Sigmoid colon (tissue), 7 donors: ENCODE results near the gene TBXA2R. TPM values are rescaled to one million over a fixed set of nuclear protein-coding genes. Genes with fewer than 3 reads are reported as not detected.

ENCODE experiments used
- DNase-seq: peaks from one replicate; pipeline ENCODE4 v3.0.0-alpha.2; 2019
- H3K27ac ChIP-seq, 4 donors: fragments of 200-600 bp; sonication (generic); one replicate each; pipeline ENCODE4 v1.5.1; 2016 to 2019; ENCODE audit warnings: mild to moderate bottlenecking in 1 of 4
- H3K27me3 ChIP-seq, 3 donors: fragments of 200-600 bp; sonication (generic); one replicate each; pipeline ENCODE4 v1.5.1; 2019; ENCODE audit warnings: mild to moderate bottlenecking in 1 of 3
- H3K36me3 ChIP-seq, 4 donors: fragments of 200-600 bp; sonication (generic); one replicate each; pipeline ENCODE4 v1.5.1; 2016 to 2019
- H3K4me1 ChIP-seq, 4 donors: fragments of 200-600 bp; sonication (generic); one replicate each; pipeline ENCODE4 v1.5.1; 2017 to 2019
- H3K4me3 ChIP-seq, 4 donors: fragments of 200-600 bp; sonication (generic); one replicate each; pipeline ENCODE4 v1.5.1; 2017 to 2019; ENCODE audit warnings: mild to moderate bottlenecking in 2 of 4, moderate library complexity in 1 of 4
- H3K9me3 ChIP-seq, 4 donors: fragments of 200-600 bp in 3 of 4; sonication (generic) in 3 of 4; one replicate each; pipeline versions ENCODE4 v1.5.1 to v1.6.1; 2013 to 2019
- EP300 ChIP-seq, 4 donors: sonication (generic); formaldehyde crosslinking; IDR thresholded peaks; one replicate each; pipeline ENCODE4 v1.6.1; 2017; ENCODE audit warnings: antibody characterized with exemption in 4 of 4
- POLR2A ChIP-seq, 2 donors: fragments of 450-650 bp; IDR thresholded peaks; one replicate each; pipeline ENCODE4 v1.6.1; 2016; ENCODE audit warnings: antibody characterized with exemption in 2 of 2, mild to moderate bottlenecking in 2 of 2, moderate library complexity in 2 of 2
- POLR2AphosphoS5 ChIP-seq, 4 donors: sonication (generic); formaldehyde crosslinking; IDR thresholded peaks; one replicate each; pipeline ENCODE4 v1.6.1; 2017; ENCODE audit warnings: antibody characterized with exemption in 4 of 4
- WGBS, 2 donors: extraction: QIAGEN DNeasy Blood & Tissue Kit; methylation state at CpG; one replicate each; pipeline ENCODE4 v1.1.7; 2013; 5-methylcytosine and 5-hydroxymethylcytosine counted together
- intact Hi-C: fragments of 100-400 bp; cut with DNase I; formaldehyde crosslinking; loops from one replicate; pipeline ENCODE4 v1.15.1; 2023
- polyA plus RNA-seq, 3 donors: library from polyadenylated mRNA; stranded (reverse); fragments of 200-250 nt; gene quantifications; one replicate each; pipeline ENCODE4 v1.2.3, GENCODE V29; 2013
- total RNA-seq, 4 donors: library from RNA; depleted of rRNA; stranded (reverse); fragments of >200 nt; gene quantifications; one replicate each; pipeline ENCODE4 v1.1.0, GENCODE V29; 2016
- TF ChIP-seq, protein P1 (sequence below), 4 experiments: fragments of 450-650 bp in 3 of 4; fragments of 200-600 bp in 1 of 4; IDR thresholded peaks; one replicate each; pipeline ENCODE4 v1.5.1; 2016 to 2019; ENCODE audit warnings: antibody characterized with exemption in 4 of 4, mild to moderate bottlenecking in 3 of 4, moderate library complexity in 2 of 4
- donor health status: healthy with polysubstance abuse.
- donor health status: Bipolar disorder and iron deficiency.
- donor health status: healthy.

TBXA2R gene
- total and polyA plus RNA-seq, 7 donors = 0.36 to 3.6 (median 0.76) TPM; not detected in 1

DNA sequence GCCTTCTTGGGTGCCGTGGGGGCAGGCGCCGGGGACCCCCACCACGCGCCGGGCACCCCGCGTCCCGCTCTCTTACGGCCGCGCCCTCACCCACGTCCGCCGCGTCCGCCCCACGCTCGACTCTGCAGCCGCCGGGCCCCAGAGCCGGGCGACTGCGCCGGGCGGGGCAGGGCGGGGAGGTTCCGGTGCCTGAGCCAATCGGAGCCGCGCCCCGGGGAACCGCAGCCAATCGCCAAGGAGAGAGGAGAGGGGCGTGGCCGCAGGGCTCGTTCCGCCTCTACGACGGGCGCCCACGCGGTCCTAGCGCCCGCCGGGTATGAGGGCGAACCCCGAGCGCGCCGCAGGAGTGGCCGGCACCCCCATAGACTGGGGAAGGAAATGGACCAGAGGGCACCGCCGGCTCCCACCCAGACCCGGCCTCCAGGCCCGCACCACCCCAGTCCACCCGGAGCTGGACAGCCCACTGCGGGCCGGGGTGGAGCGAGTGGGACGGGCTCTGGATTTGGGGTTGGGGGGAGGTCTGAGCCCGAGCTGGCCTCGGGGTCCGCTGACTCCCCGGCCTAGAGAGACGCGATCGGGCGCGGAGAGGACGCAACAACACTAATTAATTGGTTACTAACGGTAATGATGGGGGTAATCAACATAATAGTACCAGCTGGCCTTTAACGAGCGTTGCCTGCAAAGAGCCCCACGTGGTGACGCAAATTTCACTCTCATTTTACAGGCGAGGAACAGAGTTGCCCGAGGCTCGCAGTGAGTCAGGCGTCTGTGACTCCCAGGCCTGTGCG, 49.0 kb downstream of the TBXA2R start, which contains the start of gene MFSD12:
MFSD12 (minus strand) TSS at position 126 of the 788 bp plus-strand sequence. CDS start 183 bp downstream, outside the sequence.
- Histone ChIP-seq H3K4me1 (peaks cover 0 to 33% (median 27%) of the 10 kb centered on the region in 4 donors), H3K27me3 (no peaks in the 10 kb centered on the region), H3K4me3 (peak within 1 kb of the TSS; percentile 66 to 99 (median 93)), H3K27ac (peak within 1 kb of the TSS; percentile 83 to 91 (median 87)), H3K36me3 (no peaks in the 10 kb centered on the region), H3K9me3 (no peaks in the 10 kb centered on the region)
- 1% methylated on average over 81 of the region's 81 CpGs for WGBS, 2 donors
- peak; percentile 97 for DNase-seq
- TF ChIP-seq POLR2AphosphoS5 (IDR thresholded peaks at IDR 0.05) (peak; percentile 38 to 81 (median 74)), EP300 (IDR thresholded peaks at IDR 0.05) (peak in 1 of 4 donors; percentile 37), POLR2A (IDR thresholded peaks at IDR 0.05) (no peak)
- TF ChIP-seq, protein P1, sequence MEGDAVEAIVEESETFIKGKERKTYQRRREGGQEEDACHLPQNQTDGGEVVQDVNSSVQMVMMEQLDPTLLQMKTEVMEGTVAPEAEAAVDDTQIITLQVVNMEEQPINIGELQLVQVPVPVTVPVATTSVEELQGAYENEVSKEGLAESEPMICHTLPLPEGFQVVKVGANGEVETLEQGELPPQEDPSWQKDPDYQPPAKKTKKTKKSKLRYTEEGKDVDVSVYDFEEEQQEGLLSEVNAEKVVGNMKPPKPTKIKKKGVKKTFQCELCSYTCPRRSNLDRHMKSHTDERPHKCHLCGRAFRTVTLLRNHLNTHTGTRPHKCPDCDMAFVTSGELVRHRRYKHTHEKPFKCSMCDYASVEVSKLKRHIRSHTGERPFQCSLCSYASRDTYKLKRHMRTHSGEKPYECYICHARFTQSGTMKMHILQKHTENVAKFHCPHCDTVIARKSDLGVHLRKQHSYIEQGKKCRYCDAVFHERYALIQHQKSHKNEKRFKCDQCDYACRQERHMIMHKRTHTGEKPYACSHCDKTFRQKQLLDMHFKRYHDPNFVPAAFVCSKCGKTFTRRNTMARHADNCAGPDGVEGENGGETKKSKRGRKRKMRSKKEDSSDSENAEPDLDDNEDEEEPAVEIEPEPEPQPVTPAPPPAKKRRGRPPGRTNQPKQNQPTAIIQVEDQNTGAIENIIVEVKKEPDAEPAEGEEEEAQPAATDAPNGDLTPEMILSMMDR (IDR thresholded peaks at IDR 0.05) = no peak
- intact Hi-C loops = loop anchor here (1.0 kb wide), 1 partner anchor 15 kb away; the partner anchor contains the start of gene HMG20B

DNA sequence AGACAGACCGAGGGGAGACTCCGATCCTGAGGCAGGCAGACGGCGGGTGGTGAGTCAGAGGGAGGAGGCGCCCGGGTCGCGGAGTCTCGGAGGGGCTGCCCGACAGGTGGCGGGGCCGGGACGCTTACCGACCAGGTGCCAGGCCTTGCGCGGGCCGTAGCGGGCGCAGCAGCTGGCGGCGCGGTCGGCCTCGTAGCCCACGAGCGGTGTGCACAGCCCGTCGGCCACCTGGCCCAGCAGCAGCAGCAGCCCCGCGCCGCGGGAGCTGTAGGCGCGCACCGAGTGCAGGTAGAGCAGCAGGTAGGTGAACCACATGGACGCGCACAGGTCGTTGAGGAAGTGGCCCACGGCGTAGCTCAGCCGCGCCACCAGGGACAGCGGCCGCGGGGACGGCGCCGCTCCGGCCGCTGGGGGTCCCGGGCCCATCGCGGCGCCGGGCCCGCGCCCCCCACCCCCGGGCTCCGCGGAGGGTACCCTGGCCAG, 49.7 kb downstream of the TBXA2R start:
- Histone ChIP-seq H3K4me1 (peaks cover 0 to 33% (median 27%) of the 10 kb centered on the region in 4 donors), H3K9me3 (no peaks in the 10 kb centered on the region), H3K27ac (peak overlapping the region; percentile 83 to 91 (median 87)), H3K4me3 (peak overlapping the region; percentile 66 to 99 (median 93)), H3K36me3 (no peaks in the 10 kb centered on the region), H3K27me3 (no peaks in the 10 kb centered on the region)
- DNase-seq = peak; percentile 71
- 0 to 1% methylated on average over 60 of the region's 60 CpGs for WGBS, 2 donors
- intact Hi-C loops = no loop called here
- TF ChIP-seq EP300 (IDR thresholded peaks at IDR 0.05) = no peak
- TF ChIP-seq POLR2AphosphoS5 (IDR thresholded peaks at IDR 0.05) = no peak
- no peak for TF ChIP-seq POLR2A (IDR thresholded peaks at IDR 0.05)
- TF ChIP-seq, protein P1 (IDR thresholded peaks at IDR 0.05) = no peak

DNA sequence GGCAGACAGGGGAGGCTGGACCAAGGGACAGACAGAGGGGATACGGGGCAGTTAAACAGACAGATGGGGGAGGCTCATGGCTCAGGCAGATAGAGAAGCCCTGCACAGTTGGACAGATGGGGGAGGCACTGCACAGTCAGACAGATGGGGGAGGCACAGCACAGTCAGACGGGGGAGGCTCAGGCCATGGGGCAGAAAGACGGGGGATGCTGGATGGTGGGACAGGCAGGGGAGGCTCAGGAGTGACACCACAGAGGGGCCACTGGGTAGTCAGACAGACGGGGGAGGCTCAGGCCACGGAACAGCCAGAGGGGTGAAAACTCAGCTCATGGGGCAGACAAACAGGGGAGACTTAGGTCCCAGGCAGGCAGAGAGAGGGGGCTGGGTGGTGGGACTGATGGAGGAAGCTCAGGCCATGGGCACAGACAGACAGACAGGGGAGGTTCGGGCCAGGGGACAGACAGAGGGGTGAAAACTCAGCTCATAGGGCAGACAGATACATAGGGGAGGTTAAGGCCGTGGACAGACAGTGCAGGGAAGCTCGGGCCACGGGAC, 50.2 kb downstream of the TBXA2R start:
- WGBS, 2 donors = 32% methylated on average over 9 of the region's 9 CpGs
- H3K9me3 ChIP-seq = no peaks in the 10 kb centered on the region
- DNase-seq = no peak
- peak overlapping the region in 3 of 4 donors; percentile 83 to 91 (median 89) for H3K27ac ChIP-seq
- TF ChIP-seq POLR2A (IDR thresholded peaks at IDR 0.05) = no peak
- TF ChIP-seq, protein P1 (IDR thresholded peaks at IDR 0.05) = no peak
- H3K4me1 ChIP-seq = peaks cover 0 to 33% (median 27%) of the 10 kb centered on the region in 4 donors
- H3K36me3 ChIP-seq = no peaks in the 10 kb centered on the region
- no peaks in the 10 kb centered on the region for H3K27me3 ChIP-seq
- intact Hi-C loops = no loop called here
- H3K4me3 ChIP-seq = peak overlapping the region; percentile 66 to 99 (median 93)

DNA sequence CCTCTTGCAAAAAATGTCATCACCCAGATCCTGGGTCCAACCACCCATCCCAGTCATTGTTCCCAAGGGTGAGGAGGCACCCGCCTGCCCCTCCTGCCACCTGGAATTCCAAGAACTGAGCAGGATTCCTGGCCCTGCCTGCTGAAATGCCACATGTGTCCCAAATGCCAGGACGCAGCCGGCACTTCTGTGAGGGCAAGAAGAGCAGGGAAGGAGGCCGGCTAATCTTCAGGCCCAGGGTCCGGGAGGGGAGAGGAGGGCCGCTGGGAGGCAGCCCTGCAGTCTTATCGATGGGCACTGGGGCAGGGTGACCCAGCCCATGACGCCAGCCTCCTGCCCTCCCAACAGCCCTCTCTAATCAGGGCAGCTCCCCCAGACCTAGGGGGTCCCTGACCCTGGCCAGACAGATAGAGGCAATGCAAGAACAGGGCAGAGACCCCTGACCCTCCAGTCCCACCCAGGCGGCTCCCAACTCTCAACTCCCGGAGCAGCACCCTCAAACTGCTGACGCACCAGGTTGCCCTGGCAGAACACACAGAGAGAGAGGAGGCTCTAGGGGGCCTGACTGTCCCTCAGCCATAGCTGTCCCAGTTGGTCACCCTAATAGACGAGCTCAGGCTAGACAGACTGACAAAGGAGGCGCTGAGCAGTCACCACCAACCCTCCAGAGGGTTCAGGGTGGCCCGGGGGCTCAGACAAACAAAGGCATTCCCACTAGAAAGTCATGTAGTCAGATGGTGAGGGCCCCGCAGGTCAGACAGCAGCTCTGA, 50.8 kb downstream of the TBXA2R start:
- Histone ChIP-seq H3K27ac (peak overlapping the region in 1 of 4 donors; percentile 91), H3K36me3 (peaks cover 0 to 3% (median 0%) of the 10 kb centered on the region in 4 donors), H3K9me3 (no peaks in the 10 kb centered on the region), H3K4me1 (peaks cover 0 to 33% (median 27%) of the 10 kb centered on the region in 4 donors), H3K27me3 (no peaks in the 10 kb centered on the region), H3K4me3 (peak overlapping the region in 3 of 4 donors; percentile 88 to 99 (median 98))
- WGBS, 2 donors = 84 to 85% methylated on average over 15 of the region's 15 CpGs
- no peak for TF ChIP-seq POLR2A (IDR thresholded peaks at IDR 0.05)
- no peak for TF ChIP-seq POLR2AphosphoS5 (IDR thresholded peaks at IDR 0.05)
- no peak for TF ChIP-seq EP300 (IDR thresholded peaks at IDR 0.05)
- TF ChIP-seq, protein P1 (IDR thresholded peaks at IDR 0.05) = no peak
- no peak for DNase-seq
- intact Hi-C loops = no loop called here
